HL-60/S4 treated with retinoic acid at 250 ng/mL for 4 days and 3 days (cell line): ENCODE data around the gene KDM4F.

ENCODE experiments used
- in situ Hi-C: fragments of 300-500 bp; cut with MboI; formaldehyde crosslinking; loops from 2 replicates; pipeline ENCODE4 v1.7.0; 2022; ENCODE audit warnings: low sequenced_read_pairs

KDM4F gene

GRCh38 chr11:95089620-95090542 lies 40.7 kb downstream of the KDM4F start, which contains the start of gene ENDOD1:
ENDOD1 (plus strand) TSS chr11:95089846; CDS start chr11:95089928, 82 bp downstream.
- in situ Hi-C loops, result no loop called here

- in situ Hi-C loops, result no loop called here
Measured at GRCh38 chr11:95091663-95092180, 42.5 kb downstream of the KDM4F start.

- in situ Hi-C loops, result no loop called here
Measured at GRCh38 chr11:95092549-95093324, 43.5 kb downstream of the KDM4F start.

GRCh38 chr11:95093548-95093947 lies 44.3 kb downstream of the KDM4F start:
- in situ Hi-C loops, result no loop called here

GRCh38 chr11:95095858-95096587 lies 46.8 kb downstream of the KDM4F start:
- in situ Hi-C loops, result no loop called here

GRCh38 chr11:95097209-95097608 lies 48.0 kb downstream of the KDM4F start:
- in situ Hi-C loops, result no loop called here

- in situ Hi-C loops, result no loop called here
Measured at GRCh38 chr11:95098826-95099225, 49.6 kb downstream of the KDM4F start.

- in situ Hi-C loops, result no loop called here
Measured at GRCh38 chr11:95100191-95100648, 51.0 kb downstream of the KDM4F start.
